Stimulated activated CD4-positive, alpha-beta T cell treated with anti-CD3 and anti-CD28 coated beads, TNF-alpha, amount 100 ng/mL, for 48 hours (primary cell): ENCODE results near the gene EPDR1.

Experiments used
- DNase-seq, 3 donors: peaks; one replicate each; pipeline ENCODE4 v3.0.0-alpha.2; 2020; ENCODE audit warnings: low read depth in 3 of 3

Gene EPDR1

GRCh38 chr7:37977243-37977642 lies 56.8 kb downstream of the EPDR1 start:
- DNase-seq = no peak

GRCh38 chr7:37981664-37982063 lies 61.2 kb downstream of the EPDR1 start:
- no peak for DNase-seq

GRCh38 chr7:37982423-37982822 lies 62.0 kb downstream of the EPDR1 start:
- DNase-seq = no peak

- DNase-seq = no peak
Measured at GRCh38 chr7:37984750-37985390, 64.4 kb downstream of the EPDR1 start.

- DNase-seq = no peak
Measured at GRCh38 chr7:37986908-37987330, 66.5 kb downstream of the EPDR1 start.

GRCh38 chr7:37987732-37988131 lies 67.3 kb downstream of the EPDR1 start:
- DNase-seq = no peak

GRCh38 chr7:37988721-37989650 lies 68.5 kb downstream of the EPDR1 start:
- no peak for DNase-seq

- DNase-seq = no peak
Measured at GRCh38 chr7:37990337-37990736, 69.9 kb downstream of the EPDR1 start.

- DNase-seq = no peak
Measured at GRCh38 chr7:37993060-37993501, 72.6 kb downstream of the EPDR1 start.

- no peak for DNase-seq
Measured at GRCh38 chr7:37999673-38000072, 79.2 kb downstream of the EPDR1 start.

- DNase-seq = no peak
Measured at GRCh38 chr7:38000272-38000671, 79.8 kb downstream of the EPDR1 start.
